Activated CD4-positive, alpha-beta T cell treated with anti-CD3 and anti-CD28 coated beads, Interleukin-2, Interleukin-4, amounts not matched to agents 100 ng/mL and 50 ng/mL, durations not matched to agents 16 hours and 8 hours (primary cell): ENCODE results near the gene AACS.
"Not testable (repeated sequence)": the region's sequence is repeated elsewhere in the genome, so short reads cannot be mapped to it uniquely, and the experiment has no call there.

Source experiments
- DNase-seq: peaks from one replicate; pipeline ENCODE4 v3.0.0-alpha.2; 2020; ENCODE audit warnings: low spot score

Gene AACS

GRCh38 chr12:125125271-125125670 lies 60.0 kb downstream of the AACS start:
- no peak for DNase-seq

GRCh38 chr12:125128439-125129178 lies 63.4 kb downstream of the AACS start:
- DNase-seq = no peak

DNA sequence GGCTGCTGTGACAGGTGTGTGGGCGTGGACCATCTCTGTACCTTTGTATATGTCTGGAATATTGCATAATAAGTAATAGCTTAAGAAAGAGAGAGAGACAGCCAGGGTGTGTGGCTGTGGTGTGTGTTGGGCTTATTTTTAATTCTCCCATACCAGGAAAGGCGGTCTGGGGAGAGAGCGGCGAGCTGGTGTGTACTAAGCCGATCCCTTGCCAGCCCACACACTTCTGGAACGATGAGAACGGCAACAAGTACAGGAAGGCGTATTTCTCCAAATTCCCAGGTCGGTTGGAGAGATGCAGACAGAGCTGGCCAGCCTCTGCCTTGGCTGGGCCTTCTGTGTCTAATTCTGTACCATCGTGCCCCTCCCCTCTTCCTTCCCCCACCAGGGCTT lies 63.9 kb downstream of the AACS start:
- DNase-seq = no peak

DNA sequence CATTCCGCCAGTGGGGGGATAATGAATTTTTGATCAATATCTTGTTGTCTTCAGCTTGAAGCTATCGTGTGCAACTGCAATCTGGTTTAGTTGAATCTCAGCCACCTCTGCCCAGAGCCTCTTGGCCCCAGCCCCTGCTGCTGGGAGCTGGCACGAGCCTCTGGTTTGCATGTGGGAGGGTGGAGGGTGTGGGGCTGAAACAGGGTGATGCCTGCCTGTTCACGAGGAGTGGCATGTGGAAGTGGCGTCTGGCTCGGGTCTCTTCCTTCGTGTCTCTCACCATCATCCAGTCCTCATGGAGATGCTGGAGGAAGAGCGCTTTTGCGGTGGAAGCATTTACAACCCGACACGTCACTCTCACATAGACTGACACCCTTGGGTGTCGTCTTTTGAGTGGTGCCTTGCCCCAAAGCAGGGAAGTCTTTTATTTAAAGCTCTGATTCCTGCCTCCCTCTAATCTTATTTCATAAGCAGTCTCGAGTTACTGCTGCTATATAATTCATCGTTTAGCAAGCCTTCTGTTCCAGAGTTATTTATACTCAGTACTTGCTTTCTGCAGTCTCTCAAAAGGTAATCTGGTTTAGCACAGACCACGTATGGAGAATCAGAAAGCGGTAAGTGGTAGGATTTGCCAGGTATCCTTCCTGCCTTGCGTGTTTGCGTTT lies 64.5 kb downstream of the AACS start:
- DNase-seq = no peak

GRCh38 chr12:125131958-125132357 lies 66.7 kb downstream of the AACS start:
- DNase-seq = no peak

- DNase-seq = no peak
Measured at GRCh38 chr12:125132698-125133400, 67.6 kb downstream of the AACS start.

DNA sequence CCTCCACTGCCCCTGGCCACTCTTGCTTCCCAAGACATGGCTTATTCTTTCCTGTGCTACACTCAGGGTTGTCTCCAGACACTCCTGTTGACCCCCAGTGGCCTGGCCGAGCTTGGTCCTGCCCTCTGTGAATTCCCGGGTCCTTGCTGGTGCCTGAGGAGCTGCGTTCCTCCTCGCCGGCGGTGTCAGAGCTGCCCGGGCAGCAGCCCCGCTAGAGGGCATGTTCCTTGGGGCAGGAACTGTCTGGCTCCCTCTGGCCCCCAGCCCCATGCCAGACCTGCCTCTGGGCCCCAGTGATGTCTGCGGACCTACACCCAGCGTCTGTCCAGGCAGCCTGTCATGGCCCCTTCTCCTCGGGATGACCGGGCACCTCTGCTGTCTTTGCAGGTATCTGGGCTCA lies 68.4 kb downstream of the AACS start:
- no peak for DNase-seq

DNA sequence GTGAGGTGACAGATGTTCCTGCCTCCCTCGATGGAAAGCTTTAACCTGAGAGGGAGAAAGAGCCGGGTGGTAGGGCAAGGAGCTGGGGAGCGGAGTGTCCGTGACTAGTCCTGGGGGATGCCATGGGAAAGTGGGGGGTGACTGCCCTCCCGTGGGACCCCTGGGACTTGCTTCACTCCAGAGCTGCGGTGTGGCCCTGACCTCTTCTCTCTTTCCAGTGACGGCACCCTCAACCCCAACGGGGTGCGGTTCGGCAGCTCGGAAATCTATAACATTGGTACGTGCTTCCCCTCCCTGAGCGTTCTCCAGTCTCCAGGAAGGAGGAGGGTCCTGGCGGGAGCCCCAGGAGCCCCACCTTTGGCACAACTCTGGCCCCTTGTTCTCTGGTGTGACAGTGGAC lies 69.3 kb downstream of the AACS start:
- DNase-seq = no peak

DNA sequence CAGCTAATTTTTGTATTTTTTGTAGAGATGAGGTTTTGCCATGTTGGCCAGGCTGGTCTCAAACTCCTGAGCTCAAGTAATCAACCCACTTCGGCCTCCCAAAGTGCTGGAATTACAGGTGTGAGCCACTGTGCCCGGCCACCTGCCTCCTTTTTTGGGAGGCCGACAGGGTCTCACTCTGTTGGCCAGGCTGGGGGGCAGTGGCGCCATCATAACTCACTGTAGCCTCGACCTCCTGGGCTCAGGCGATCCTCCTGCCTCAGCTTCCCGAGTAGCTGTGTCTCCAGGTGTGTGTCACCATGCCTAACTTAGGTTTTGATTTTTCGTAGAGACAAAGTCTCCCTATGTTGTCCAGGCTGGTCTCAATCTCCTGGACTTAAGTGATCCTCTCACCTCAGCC lies 70.7 kb downstream of the AACS start:
- no peak for DNase-seq

DNA sequence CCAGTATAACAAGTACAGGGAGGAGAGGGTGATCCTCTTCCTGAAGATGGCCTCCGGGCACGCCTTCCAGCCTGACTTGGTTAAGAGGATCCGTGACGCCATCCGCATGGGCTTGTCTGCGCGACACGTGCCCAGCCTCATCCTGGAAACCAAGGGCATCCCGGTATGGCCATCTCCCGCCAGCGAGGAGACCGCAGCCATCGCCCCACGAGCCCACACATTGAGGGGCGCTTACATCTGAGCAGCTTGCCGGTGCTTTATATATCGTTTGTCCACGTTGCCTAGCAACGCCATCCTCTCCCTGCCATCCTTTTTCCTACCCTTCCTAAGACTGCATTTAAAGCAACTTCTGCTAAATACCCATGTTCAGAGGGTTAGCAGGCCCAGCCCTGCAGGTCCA lies 71.5 kb downstream of the AACS start:
- no peak for DNase-seq

DNA sequence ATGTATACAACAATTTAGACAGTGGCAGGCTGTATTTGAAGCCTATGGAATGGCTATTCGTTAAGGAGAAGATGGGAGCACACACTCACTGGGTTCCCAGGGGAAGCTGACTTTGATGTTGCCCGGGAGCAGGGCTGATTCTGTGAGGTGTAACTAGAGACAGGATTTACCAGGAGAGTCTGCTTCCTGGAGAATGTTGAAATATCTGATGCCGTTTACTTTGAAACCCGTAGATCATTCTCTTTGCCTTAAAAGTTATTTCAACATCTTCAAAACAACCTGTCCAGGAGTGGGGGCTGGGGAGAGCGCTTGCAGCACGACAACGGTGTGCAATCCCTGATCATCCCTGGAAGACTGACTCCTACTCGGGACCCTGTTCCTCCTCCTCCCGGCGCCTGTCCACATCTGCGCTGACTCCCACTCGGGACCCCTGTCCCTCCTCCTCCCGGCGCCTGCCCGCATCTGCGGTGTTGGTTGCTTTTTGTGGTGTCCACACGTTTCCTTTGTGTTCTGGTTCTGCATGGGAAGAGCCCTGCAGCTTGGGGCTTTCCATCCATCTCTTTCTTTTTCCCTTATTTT lies 72.6 kb downstream of the AACS start:
- DNase-seq = no peak

DNA sequence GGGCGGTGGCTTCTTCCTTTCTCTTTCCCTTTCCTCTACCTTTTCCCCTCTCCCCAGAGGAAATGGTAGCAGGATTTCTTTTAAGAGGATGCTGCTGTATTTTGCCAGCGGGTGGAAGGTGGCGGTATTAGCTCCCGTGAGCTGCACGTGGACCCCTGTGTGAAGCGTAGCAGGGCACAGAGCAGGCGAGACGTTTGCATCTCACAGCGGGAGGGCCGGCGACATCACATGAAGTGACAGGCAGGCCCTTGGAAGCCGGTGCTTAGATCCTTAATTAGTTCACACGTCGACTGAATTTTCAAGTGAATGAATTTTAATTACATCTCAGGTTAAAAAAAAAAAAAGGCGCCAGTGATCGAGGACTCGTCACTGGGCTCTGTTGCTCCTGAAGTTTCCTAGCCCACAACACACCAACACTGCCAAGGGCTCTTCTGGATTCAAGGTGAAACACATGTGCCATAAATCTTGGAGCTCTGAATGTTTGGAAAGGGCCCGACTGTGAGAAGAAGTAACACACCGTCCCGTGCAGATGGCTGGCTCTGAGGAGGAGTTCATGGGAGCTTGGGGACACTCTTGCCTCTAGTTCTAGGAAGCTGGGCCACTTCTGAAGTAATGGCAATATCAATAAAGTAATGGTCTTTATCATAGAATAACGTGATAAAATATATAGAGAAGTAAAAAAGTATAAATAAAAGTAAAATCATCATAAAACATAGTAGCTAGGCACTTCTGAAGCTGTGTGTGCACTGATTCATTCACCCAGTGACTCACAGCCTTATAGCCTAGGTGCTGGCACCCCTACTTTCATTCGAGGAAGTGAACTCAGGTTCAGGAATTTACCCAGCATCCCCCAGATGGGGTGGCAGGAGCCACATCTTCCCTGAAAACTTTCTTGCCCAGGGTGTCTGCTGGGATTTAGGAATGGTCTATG lies 75.3 kb downstream of the AACS start:
- DNase-seq = no peak

DNA sequence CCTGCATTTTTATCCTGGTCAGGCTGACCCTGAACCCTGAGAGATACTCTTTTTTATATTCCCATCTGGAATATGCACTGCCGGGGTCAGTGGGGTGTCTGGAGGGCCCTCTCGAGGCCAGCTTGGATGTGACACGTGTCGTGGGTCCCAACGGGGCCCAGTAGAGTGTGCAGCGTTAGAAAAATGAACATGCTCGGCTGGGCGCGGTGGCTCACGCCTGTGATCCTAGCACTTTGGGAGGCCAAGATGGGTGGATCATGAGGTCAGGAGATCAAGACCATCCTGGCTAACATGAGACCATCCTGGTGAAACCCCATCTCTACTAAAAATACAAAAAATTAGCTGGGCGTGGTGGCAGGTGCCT lies 76.0 kb downstream of the AACS start:
- DNase-seq = not testable (repeated sequence)

DNA sequence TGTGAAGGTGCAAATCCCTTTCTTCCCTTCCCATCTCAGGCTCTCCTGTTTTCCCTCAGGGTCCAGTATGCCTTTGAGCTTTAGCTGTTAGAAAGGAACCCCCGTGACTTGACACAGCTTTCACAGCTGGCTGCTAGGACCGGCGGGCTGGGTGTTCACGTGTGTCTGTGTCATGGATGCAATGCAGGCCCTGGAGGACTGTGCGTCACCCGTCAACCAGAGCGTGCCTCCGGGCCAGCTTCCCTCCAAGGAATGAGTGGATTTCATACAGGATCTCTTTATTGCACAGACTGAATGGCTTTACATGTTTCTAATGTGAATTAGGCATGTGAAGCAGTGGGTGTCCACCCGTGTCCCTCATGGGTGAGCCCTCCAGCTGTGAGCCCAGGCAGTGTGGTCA lies 77.4 kb downstream of the AACS start:
- DNase-seq = no peak

GRCh38 chr12:125143491-125143890 lies 78.3 kb downstream of the AACS start:
- no peak for DNase-seq

GRCh38 chr12:125145196-125145595 lies 80.0 kb downstream of the AACS start:
- DNase-seq = no peak

GRCh38 chr12:125148316-125148715 lies 83.1 kb downstream of the AACS start:
- no peak for DNase-seq

DNA sequence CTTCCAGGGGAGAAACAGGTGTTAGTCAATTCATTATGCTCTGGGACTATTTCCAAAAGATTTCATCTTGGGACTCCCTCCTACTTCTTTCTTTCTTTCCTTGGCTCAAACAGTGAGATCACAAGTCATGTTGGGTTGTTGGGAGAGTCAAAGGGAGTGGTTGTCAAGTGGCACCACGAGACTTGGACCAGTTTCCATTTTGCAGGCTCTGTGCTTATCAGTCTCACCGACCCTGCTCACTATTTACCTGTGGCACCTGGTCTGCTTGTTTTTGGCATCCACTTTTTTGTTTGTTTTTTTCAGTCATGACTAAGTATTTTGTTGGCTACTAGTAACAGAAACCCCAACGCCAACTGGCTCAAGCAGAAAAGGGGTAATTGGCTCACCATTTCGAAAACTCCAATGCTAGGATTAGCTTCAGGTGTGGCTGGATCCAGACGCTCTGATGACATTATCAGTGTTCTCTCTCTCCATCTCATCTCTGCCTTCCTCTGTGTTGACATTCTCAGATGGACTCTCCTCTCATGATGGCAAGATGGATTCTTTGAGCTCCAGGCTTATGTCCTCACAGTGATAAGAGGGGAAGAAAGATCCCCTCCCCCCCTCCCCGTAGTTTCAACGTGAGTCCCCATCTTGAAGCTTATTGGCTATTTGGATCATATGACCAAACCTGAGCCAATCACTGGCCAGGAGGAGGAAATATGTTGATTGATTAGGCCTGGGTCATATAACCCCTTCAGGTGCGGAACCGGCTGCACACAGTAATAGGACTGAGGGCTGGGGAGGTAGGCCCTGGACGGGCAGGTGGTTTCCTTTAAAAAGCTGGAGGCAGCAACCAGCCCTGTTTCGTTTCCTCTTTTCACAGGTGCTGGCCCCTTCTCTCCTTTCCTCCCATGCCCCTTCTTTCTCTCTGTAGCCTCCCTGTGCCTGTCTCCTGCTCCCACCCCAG lies 84.2 kb downstream of the AACS start:
- DNase-seq = no peak

GRCh38 chr12:125151284-125151683 lies 86.0 kb downstream of the AACS start:
- DNase-seq = no peak

DNA sequence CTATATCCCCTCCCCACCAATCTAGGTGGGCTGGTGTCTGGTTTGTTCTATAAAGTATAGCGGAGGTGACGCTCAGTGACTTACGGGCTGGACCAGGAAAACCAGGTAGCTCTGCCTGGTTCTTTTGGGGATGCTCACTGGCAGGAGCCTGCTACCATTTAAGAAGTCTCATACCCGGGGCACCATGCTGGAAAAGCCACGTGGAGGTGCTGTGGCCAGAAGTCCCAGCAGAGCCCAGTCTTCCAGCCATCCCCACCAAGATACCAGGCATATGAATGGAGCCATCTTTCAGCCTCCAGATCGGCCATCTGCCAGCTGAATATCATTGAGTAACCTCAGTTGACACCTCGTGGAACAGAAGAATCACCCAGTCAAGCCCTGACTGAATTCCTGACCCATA lies 87.2 kb downstream of the AACS start:
- no peak for DNase-seq

GRCh38 chr12:125155366-125155765 lies 90.1 kb downstream of the AACS start:
- no peak for DNase-seq
